Cardiac muscle cell (in vitro differentiated cells and primary cell): Measurements from ENCODE around the gene VPREB3. TPM values are rescaled to one million over a fixed set of nuclear protein-coding genes. Genes with fewer than 3 reads are reported as not detected.

Source experiments
- DNase-seq, 2 donors: peaks; one replicate each; pipeline versions ENCODE4 v3.0.0 to v3.0.0-alpha.2; 2010 to 2017; ENCODE audit warnings: low read depth in 1 of 2, low spot score in 1 of 2
- H3K27ac ChIP-seq: fragments of 200-600 bp; sonication (generic); 2 replicates; pipeline ENCODE4 v1.5.1; 2016
- H3K27me3 ChIP-seq: fragments of 200-600 bp; sonication (generic); 2 replicates; pipeline ENCODE4 v1.6.0; 2016; ENCODE audit warnings: control low read depth
- H3K36me3 ChIP-seq: fragments of 200-600 bp; sonication (generic); 2 replicates; pipeline ENCODE4 v1.5.1; 2016; ENCODE audit warnings: control low read depth
- H3K4me1 ChIP-seq: fragments of 200-600 bp; sonication (generic); 2 replicates; pipeline ENCODE4 v1.8.1; 2017; ENCODE audit warnings: low read depth, mild to moderate bottlenecking, mixed run types
- H3K4me3 ChIP-seq: fragments of 200-600 bp; sonication (generic); 2 replicates; pipeline ENCODE4 v1.5.1; 2016; ENCODE audit warnings: mild to moderate bottlenecking
- H3K9me3 ChIP-seq: fragments of 200-600 bp; sonication (generic); 2 replicates; pipeline ENCODE4 v1.5.1; 2017; ENCODE audit warnings: low read depth, mild to moderate bottlenecking, control low read depth
- polyA plus RNA-seq: library from polyadenylated mRNA; unstranded; fragments of >200 nt; fragmentation: Nextera tagmentation; extraction: Ambion mirVana; gene quantifications from 2 replicates; pipeline ENCODE4 v1.2.1, GENCODE V29; 2016
- total RNA-seq: library from RNA; depleted of rRNA; stranded (reverse); fragments of >200 nt; gene quantifications from 2 replicates; pipeline ENCODE4 v1.2.3, GENCODE V29; 2016
- TF ChIP-seq, protein P1 (sequence below): IDR thresholded peaks from 2 replicates; pipeline ENCODE4 v1.5.1; 2012; ENCODE audit warnings: low read depth, mild to moderate bottlenecking, low read length

Gene VPREB3
- total and polyA plus RNA-seq, 2 experiments from 2014 or later: 2.5 to 3.5 TPM

DNA sequence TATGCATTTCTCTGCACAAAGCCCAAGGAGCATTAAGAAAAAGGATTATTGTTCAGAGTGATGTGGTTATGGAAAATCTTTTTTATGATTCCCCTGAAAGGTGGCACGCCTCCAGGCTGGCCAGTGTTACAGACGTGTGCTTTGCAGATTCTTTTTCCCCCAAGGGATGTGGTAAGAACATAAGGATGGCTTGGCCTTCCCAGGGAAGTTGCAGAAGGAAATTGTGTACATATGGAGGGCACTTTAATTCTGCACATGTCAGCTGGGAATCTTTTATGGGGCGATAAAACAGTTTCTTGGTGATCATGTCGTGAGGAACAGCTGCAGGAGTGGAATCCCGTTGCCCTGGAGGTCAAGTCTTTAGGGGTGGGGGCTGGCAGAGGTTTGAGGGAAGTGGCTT is 42.2 kb upstream of the VPREB3 start:
- TF ChIP-seq, protein P1, sequence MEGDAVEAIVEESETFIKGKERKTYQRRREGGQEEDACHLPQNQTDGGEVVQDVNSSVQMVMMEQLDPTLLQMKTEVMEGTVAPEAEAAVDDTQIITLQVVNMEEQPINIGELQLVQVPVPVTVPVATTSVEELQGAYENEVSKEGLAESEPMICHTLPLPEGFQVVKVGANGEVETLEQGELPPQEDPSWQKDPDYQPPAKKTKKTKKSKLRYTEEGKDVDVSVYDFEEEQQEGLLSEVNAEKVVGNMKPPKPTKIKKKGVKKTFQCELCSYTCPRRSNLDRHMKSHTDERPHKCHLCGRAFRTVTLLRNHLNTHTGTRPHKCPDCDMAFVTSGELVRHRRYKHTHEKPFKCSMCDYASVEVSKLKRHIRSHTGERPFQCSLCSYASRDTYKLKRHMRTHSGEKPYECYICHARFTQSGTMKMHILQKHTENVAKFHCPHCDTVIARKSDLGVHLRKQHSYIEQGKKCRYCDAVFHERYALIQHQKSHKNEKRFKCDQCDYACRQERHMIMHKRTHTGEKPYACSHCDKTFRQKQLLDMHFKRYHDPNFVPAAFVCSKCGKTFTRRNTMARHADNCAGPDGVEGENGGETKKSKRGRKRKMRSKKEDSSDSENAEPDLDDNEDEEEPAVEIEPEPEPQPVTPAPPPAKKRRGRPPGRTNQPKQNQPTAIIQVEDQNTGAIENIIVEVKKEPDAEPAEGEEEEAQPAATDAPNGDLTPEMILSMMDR: no peak
- H3K4me1 ChIP-seq: peaks cover under 1% of the 10 kb centered on the region
- peaks cover 50% of the 10 kb centered on the region for H3K36me3 ChIP-seq
- H3K9me3 ChIP-seq: no peaks in the 10 kb centered on the region
- H3K27ac ChIP-seq: no peak overlapping the region
- H3K4me3 ChIP-seq: no peak overlapping the region
- no peaks in the 10 kb centered on the region for H3K27me3 ChIP-seq
- DNase-seq: peak in 1 of 2 donors; percentile 42

DNA sequence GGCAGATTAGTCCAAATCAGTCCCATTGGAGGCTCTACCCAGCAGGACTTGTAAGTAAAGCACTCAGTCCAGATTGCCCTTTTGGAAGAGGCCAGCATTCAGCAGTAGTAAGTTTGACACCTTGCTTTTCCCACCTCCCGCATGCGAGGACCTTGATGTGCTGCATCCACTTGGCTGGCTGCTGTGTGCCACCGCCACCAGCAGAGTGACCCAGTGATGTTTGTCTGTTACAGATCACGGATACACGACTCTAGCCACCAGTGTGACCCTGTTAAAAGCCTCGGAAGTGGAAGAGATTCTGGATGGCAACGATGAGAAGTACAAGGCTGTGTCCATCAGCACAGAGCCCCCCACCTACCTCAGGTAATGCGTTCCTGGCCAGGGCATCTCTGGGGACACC is 39.1 kb upstream of the VPREB3 start:
- Histone ChIP-seq H3K27ac (no peak overlapping the region), H3K9me3 (no peaks in the 10 kb centered on the region), H3K4me1 (peaks cover 16% of the 10 kb centered on the region), H3K4me3 (no peak overlapping the region), H3K27me3 (no peaks in the 10 kb centered on the region), H3K36me3 (peaks cover 34% of the 10 kb centered on the region)
- no peak for DNase-seq
- TF ChIP-seq, protein P1: no peak

DNA sequence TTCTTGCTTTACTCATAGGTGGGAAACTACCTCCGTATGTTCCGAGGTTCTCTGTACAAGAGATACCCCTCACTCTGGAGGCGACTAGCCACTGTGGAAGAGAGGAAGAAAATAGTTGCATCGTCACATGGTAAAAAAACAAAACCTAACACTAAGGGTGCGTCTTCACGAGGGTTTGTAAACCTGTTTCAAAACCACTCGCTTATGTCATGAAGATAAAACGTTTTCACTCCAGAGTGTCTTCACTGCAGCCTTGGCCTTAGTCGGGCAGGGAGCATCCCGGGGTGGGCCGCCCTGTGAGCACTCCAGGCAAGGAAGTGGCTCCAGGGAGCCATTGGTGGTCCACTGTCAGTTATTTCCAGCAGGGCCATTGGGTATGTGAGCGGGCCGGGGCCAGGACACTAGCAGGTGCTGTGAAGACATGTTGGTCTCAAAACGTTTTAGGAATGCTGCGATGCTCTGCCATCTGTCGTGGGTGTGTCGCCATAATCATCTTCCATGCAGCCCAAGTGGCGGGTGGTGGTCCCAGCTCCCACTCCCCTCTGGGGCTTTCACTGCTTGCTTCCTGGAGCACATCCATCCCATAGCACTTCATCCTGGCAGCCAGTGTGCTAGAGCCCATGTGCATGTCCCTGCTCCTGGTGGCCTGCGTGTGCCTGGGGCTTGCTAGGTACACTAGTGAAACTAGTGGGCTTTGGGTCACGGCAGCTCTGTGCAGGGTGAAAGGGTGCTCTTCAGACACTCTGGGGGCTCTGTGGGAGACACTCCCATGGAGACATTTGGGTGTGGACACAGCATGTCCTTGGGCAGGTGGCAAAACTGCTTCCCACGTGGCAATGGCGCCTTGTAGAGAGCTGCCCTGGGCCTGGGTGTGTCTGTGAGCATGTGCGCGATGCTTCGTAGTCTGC is 37.8 kb upstream of the VPREB3 start:
- peaks cover 23% of the 10 kb centered on the region for H3K4me1 ChIP-seq
- H3K9me3 ChIP-seq: no peaks in the 10 kb centered on the region
- no peak overlapping the region for H3K27ac ChIP-seq
- H3K4me3 ChIP-seq: no peak overlapping the region
- TF ChIP-seq, protein P1: no peak
- peaks cover 31% of the 10 kb centered on the region for H3K36me3 ChIP-seq
- DNase-seq: no peak
- H3K27me3 ChIP-seq: no peaks in the 10 kb centered on the region

DNA sequence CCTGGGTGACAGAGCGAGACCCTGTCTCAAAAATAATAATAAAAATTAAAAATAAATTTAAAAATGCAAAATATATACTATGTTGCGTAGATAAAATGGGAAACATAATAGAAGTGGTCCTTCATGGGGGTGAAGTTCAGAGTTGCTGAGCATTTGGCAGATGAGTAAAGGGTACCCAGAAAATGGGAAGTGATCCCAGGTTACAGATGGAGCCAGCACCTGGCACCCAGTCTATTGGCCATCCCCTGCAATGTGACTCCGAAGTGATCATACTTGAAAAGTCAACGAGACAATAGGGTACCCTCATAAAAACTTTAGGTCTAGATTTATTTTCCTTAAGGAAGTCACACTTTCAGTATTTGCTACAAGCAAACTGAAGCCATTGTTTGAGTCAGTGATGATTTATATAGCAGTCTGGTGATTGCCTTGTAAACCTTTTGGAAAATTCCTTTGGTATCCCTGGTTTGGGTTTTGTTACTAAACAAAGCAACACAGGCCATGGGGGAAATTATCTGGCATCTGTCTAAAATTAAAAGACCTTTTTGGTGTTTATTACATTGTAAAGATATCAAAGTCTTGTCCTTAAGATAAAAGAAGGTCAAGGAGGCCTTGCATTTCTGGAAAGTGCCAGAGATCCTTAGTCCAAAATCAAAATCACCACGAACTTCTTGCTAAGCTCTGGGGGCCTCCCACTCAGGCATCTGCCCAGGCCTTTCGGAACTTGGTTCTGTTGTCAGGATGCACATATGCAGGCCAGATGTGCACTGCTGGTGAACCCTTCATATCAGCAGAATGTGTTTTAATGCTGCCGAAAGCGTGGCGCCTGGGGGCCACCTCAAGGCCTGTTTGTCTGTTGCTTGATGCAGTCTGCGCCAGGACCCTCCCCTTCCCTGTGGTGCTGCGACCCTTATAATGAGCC is 36.9 kb upstream of the VPREB3 start:
- no peak overlapping the region for H3K27ac ChIP-seq
- no peak overlapping the region for H3K4me3 ChIP-seq
- H3K9me3 ChIP-seq: no peaks in the 10 kb centered on the region
- peaks cover 29% of the 10 kb centered on the region for H3K4me1 ChIP-seq
- H3K36me3 ChIP-seq: peaks cover 26% of the 10 kb centered on the region
- TF ChIP-seq, protein P1: no peak
- H3K27me3 ChIP-seq: no peaks in the 10 kb centered on the region
- DNase-seq: peak in 1 of 2 donors; percentile 78

DNA sequence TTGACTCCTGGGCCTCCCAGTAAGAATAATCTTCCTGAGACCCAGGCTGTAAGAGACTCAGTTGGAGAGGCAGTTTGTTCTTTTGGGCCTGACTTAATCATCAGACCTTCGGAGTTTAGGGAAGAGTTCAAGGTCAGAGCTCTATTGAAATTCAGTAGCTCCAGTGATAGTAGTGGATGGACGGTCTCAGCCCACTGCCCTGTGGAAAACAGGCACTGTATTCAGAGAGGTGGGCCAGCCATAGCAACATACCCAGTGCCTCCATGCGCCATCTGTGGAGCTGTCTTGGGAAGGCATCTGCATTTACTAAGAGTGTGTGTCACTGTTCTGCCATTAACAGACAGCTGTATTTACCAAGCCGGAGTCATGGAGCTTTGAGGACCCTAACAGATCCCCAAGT is 35.4 kb upstream of the VPREB3 start:
- Histone ChIP-seq H3K4me1 (peaks cover 29% of the 10 kb centered on the region), H3K9me3 (no peaks in the 10 kb centered on the region), H3K36me3 (peaks cover 17% of the 10 kb centered on the region), H3K27me3 (no peaks in the 10 kb centered on the region), H3K27ac (peak overlapping the region; percentile 9), H3K4me3 (no peak overlapping the region)
- peak in 1 of 2 donors; percentile 32 for DNase-seq
- TF ChIP-seq, protein P1: no peak
